Small intestine (tissue), 7 donors: ENCODE data around the gene ZNF594. TPM values are rescaled to one million over a fixed set of nuclear protein-coding genes. Genes with fewer than 3 reads are reported as not detected.
"Not testable (repeated sequence)": the region's sequence is repeated elsewhere in the genome, so short reads cannot be mapped to it uniquely, and the experiment has no call there.

Experiments used
- DNase-seq, 2 donors: peaks; one replicate each; pipeline versions ENCODE4 v3.0.0 to v3.0.0-alpha.2; 2013
- FAIRE-seq: peaks from 2 replicates; lab custom pipeline; 2012; peaks lifted over from hg19 to GRCh38; lab: Jason Lieb, UNC
- H3K27ac ChIP-seq, 3 donors: one replicate each; pipeline ENCODE4 v1.5.1; 2013; ENCODE audit warnings: low read length in 2 of 3, mild to moderate bottlenecking in 2 of 3, control low read depth in 1 of 3, inconsistent platforms in 1 of 3, low read depth in 1 of 3, moderate library complexity in 1 of 3
- H3K27me3 ChIP-seq, 3 donors: one replicate each; pipeline ENCODE4 v1.6.1; 2013; ENCODE audit warnings: low read length in 3 of 3, inconsistent platforms in 1 of 3; ENCODE audit not compliant: control insufficient read depth in 3 of 3, insufficient read depth in 3 of 3
- H3K36me3 ChIP-seq, 3 donors: one replicate each; pipeline ENCODE4 v1.6.1; 2013; ENCODE audit warnings: low read length in 3 of 3, inconsistent platforms in 1 of 3, low read depth in 1 of 3, mild to moderate bottlenecking in 1 of 3, moderate library complexity in 1 of 3; ENCODE audit not compliant: control insufficient read depth in 3 of 3, insufficient read depth in 2 of 3
- H3K4me1 ChIP-seq, 3 donors: one replicate each; pipeline ENCODE4 v1.6.1; 2013; ENCODE audit warnings: low read length in 2 of 3, inconsistent platforms in 1 of 3, low read depth in 1 of 3, mild to moderate bottlenecking in 1 of 3, moderate library complexity in 1 of 3; ENCODE audit not compliant: control insufficient read depth in 3 of 3, insufficient read depth in 2 of 3
- H3K4me3 ChIP-seq, 3 donors: one replicate each; pipeline ENCODE4 v1.5.1; 2013; ENCODE audit warnings: low read length in 3 of 3, control low read depth in 1 of 3, inconsistent platforms in 1 of 3, low read depth in 1 of 3, mild to moderate bottlenecking in 1 of 3, moderate library complexity in 1 of 3
- H3K9me3 ChIP-seq, 2 donors: one replicate each; pipeline ENCODE4 v1.6.1; 2013; ENCODE audit warnings: low read depth in 1 of 2, low read length in 1 of 2; ENCODE audit not compliant: control insufficient read depth in 2 of 2, insufficient read depth in 1 of 2
- WGBS, 3 donors: extraction: QIAGEN DNeasy Blood & Tissue Kit; methylation state at CpG; one replicate each; pipeline ENCODE4 v1.1.7; 2013; 5-methylcytosine and 5-hydroxymethylcytosine counted together
- polyA plus RNA-seq, 4 donors: library from polyadenylated mRNA; stranded (reverse) in 3 of 4; unstranded in 1 of 4; fragments of 200-250 nt in 3 of 4; fragments of 120-200 nt in 1 of 4; gene quantifications; one replicate each; pipeline versions ENCODE4 v1.2.1 to v1.2.3, GENCODE V29; 2013
- donor health status: healthy with polysubstance abuse.
- donor health status: control.
- donor health status: control.
- donor health status: Bipolar disorder and iron deficiency.
- donor health status: healthy.

Gene ZNF594
- polyA plus RNA-seq, 4 donors, result 0.22 to 14.0 (median 0.94) TPM

DNA sequence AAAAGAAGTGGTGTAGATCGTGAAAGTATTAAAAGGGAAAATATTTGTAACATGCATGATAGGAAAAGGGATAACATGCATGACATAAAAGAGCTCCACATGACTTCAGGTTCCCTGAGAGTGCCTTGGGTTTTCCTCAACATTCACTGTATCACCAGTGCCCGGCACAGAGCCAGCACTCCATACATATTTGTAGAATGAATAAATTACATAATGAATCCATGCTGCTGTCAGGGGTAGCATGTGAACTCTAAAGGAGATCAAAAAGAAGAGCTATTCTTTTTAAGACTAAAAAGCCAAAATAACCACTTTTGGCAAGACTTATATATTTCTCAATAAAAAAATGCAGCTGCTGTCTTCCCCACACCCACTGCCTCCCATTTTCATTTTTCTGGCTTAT, 2.7 kb upstream of the ZNF594 start:
- Histone ChIP-seq H3K27me3 (no peaks in the 10 kb centered on the region), H3K4me3 (no peak overlapping the region), H3K36me3 (peaks cover 0 to 8% (median 0%) of the 10 kb centered on the region in 3 donors), H3K9me3 (peaks cover 0 to 8% of the 10 kb centered on the region in 2 donors), H3K27ac (no peak overlapping the region), H3K4me1 (peaks cover 0 to 5% (median 4%) of the 10 kb centered on the region in 3 donors)
- no peak for FAIRE-seq
- no peak for DNase-seq
- WGBS, 3 donors, result 87 to 98% (median 87%) methylated on average over 2 of the region's 2 CpGs

DNA sequence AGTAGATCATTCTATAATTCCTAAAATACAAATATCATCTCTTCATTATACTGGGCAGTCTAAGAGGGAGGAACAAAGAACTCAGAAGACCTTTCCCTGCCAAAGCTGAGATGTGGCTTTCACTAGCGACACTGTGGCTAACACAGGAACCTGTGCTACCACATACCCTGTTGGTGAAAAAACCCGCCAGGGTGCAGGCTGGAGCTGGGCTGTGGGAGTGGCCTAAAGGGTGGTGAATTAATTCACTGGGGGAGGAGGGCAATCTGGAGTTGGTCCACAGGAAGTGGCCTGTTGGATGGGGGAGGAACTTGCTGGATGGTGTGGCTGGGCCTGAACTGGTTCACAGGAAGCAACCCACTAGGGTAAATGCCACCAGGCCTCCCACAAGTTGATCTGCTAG, 7.4 kb downstream of the ZNF594 start:
- WGBS, 3 donors, result 91 to 97% (median 95%) methylated on average over 2 of the region's 2 CpGs
- no peak overlapping the region for H3K27ac ChIP-seq
- H3K4me1 ChIP-seq, result no peaks in the 10 kb centered on the region
- peaks cover 9 to 82% of the 10 kb centered on the region in 2 donors for H3K9me3 ChIP-seq
- FAIRE-seq, result no peak
- no peak overlapping the region for H3K4me3 ChIP-seq
- H3K36me3 ChIP-seq, result peaks cover 0 to 17% (median 2%) of the 10 kb centered on the region in 3 donors
- DNase-seq, result no peak
- no peaks in the 10 kb centered on the region for H3K27me3 ChIP-seq

DNA sequence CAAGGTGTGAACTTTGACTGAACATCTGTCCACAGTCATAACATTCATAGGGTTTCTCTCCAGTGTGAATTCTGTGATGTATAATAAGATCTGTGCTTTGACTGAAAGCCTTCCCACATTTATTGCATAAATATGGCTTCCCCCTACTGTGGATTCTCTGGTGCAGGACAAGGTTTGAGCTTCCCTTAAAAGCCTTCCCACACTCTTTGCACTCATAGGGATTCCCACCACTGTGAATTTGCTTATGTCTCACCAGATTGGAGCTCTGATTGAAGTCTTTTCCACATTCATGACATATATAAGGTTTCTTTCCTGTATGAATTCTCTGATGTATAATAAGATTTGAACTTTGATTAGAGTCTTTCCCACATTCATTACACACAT, 8.3 kb downstream of the ZNF594 start:
- Histone ChIP-seq H3K4me3 (no peak overlapping the region), H3K27me3 (no peaks in the 10 kb centered on the region), H3K27ac (no peak overlapping the region), H3K4me1 (no peaks in the 10 kb centered on the region), H3K36me3 (peaks cover 0 to 18% (median 2%) of the 10 kb centered on the region in 3 donors), H3K9me3 (peaks cover 12 to 82% of the 10 kb centered on the region in 2 donors)
- no peak for FAIRE-seq
- DNase-seq, result no peak

DNA sequence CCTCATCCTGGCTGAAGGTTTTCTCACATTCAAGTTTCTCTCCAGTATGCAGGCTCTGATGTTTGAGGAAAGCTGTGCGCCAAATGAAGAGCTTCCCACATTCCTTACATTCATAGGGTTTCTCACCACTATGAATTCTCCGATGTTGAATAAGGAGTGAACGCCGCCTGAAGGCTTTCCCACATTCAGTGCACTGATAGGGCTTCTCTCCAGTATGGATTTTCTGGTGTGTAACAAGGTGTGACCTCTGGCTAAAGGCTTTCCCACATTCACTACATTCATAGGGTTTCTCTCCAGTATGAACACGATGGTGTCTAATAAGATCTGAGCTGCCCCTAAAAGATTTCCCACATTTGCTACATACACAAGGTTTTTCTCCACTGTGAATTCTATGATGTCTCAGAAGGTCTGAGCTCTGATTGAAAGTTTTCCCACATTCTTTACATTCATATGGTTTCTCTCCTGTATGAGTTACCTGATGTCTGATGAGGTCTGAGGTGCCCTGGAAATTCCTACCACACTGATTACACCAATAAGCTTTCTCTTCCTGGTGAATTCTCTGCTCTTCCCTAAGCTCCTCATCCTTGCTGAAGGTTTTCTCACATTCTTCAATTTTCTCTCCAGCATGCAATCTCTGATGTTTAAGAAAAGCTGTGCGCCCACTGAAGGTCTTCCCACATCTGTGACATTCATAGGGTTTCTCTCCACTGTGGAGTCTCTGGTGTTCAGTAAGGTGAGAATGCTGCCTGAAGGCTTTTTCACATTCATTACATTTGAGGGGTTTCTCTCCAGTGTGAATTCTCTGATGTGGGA, 8.9 kb downstream of the ZNF594 start:
- Histone ChIP-seq H3K36me3 (peaks cover 0 to 16% (median 2%) of the 10 kb centered on the region in 3 donors), H3K4me1 (no peaks in the 10 kb centered on the region), H3K4me3 (no peak overlapping the region), H3K9me3 (peaks cover 12 to 81% of the 10 kb centered on the region in 2 donors), H3K27ac (no peak overlapping the region), H3K27me3 (no peaks in the 10 kb centered on the region)
- DNase-seq (no peak), FAIRE-seq (no peak)
- 97 to 100% (median 98%) methylated on average over 6 of the region's 6 CpGs for WGBS, 3 donors

DNA sequence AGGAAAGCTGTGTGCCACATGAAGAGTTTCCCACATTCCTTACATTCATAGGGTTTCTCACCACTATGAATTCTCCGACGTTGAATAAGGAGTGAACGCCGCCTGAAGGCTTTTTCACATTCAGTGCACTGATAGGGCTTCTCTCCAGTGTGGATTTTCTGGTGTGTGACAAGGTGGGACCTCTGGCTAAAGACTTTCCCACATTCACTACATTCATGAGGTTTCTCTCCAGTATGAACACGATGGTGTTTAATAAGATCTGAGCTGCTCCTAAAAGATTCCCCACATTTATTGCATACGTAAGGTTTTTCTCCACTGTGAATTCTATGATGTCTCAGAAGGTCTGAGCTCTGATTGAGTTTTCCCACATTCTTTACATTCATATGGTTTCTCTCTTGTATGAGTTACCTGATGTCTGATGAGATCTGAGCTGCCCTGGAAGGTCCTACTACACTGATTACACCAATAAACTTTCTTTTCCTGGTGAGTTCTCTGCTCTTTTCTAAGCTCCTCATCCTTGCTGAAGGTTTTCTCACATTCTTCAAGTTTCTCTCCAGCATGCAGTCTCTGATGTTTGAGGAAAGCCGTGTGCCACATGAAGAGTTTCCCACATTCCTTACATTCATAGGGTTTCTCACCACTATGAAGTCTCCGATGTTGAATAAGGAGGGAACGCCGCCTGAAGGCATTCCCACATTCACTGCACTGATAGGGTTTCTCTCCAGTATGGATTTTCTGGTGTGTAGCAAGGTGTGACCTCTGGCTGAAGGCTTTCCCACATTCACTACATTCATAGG, 10.0 kb downstream of the ZNF594 start:
- no peaks in the 10 kb centered on the region for H3K27me3 ChIP-seq
- FAIRE-seq (no peak), DNase-seq (no peak)
- no peak overlapping the region for H3K27ac ChIP-seq
- WGBS, 3 donors, result 95 to 97% (median 96%) methylated on average over 10 of the region's 10 CpGs
- no peak overlapping the region for H3K4me3 ChIP-seq
- no peaks in the 10 kb centered on the region for H3K4me1 ChIP-seq
- peaks cover 12 to 76% of the 10 kb centered on the region in 2 donors for H3K9me3 ChIP-seq
- peaks cover 0 to 20% (median 2%) of the 10 kb centered on the region in 3 donors for H3K36me3 ChIP-seq

DNA sequence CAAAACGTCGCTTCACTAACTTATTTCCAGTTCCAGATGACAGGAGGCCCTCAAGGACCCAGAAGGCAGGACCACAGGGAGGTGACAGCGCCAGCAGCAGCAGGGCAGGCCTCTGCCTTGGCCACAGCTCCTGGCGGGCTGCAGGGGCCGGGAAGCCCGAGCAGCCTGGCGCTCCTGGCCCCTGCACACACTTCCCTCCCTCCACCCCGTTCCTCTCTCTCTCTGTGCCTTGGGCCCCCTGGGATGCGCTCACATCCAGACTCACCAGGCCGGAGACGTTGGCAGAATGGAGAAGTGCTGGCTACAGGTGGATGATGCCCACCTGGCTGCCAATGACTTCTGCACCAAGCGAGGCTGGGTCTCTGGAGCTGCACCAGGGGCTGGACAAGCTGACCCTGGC, 12.7 kb downstream of the ZNF594 start:
- 95 to 98% (median 98%) methylated on average over 7 to 12 of the region's 12 CpGs for WGBS, 3 donors

DNA sequence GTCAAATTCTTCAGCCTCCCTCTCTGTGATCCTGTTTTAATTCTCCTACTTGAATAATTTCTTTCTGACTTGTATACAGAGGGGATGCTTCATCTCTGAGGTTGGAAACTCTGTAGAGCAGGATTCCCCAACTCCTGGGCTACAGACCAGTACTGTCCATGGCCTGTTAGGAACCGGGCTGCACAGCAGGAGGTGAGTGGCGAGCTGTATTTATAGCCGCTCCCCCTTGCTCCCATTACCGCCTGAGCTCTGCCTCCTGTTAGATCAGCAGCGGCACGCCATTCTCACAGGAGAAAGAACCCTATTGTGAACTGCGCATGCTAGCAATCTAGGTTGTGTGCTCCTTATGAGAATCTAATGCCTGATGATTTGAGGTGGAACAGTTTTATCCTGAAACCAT, 16.6 kb downstream of the ZNF594 start:
- H3K9me3 ChIP-seq, result peaks cover 3 to 37% of the 10 kb centered on the region in 2 donors

More for the DNA sequence above, 12.7 kb downstream of the ZNF594 start:
- no peaks in the 10 kb centered on the region for H3K27me3 ChIP-seq
- no peak overlapping the region for H3K27ac ChIP-seq
- no peaks in the 10 kb centered on the region for H3K4me1 ChIP-seq
- H3K4me3 ChIP-seq, result no peak overlapping the region
- peaks cover 0 to 17% (median 2%) of the 10 kb centered on the region in 3 donors for H3K36me3 ChIP-seq
- no peak for DNase-seq
- peaks cover 12 to 68% of the 10 kb centered on the region in 2 donors for H3K9me3 ChIP-seq
- FAIRE-seq, result no peak

DNA sequence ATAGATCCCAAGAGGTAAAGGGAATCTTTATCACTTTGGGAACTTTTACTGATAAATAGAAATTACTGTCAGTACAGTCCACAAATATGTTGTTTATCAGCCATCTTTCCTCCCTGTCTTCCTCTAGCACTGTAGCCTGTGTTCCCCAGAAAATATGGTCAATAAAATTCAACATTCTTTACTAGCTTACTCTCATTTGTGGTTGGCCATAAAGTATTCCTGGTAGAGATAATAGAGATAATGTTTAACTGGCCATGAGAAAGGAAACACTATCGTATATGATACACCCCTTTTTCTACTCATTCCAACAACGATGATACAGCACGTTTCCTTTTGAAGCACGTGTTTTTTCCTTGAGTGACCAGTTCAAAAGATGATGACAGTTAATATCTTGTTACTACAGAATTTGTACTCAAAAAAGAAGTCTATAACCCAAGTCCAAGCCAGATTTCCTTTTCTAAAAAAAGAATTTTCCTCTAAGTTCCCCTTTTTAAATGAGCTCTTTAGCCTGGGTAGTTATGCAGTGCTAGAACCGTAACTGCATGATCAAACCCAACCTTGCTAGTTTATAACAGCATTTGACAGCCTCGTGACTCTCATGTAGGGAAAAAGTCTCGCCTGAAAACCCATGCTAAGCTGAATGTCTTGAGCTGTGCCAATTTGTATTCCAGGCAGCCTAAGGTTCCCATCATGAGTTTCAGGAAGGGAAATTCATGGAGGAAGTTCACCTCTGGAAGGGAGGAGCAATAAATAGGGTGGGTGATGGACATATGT, 25.7 kb downstream of the ZNF594 start:
- peak; percentile 47 for FAIRE-seq
- H3K27ac ChIP-seq, DNase-seq: not testable (repeated sequence)

More for the DNA sequence above, 16.6 kb downstream of the ZNF594 start:
- not testable (repeated sequence) for DNase-seq, H3K27me3 ChIP-seq, H3K27ac ChIP-seq, H3K4me1 ChIP-seq, H3K4me3 ChIP-seq, FAIRE-seq
- peaks cover 0 to 17% (median 0%) of the 10 kb centered on the region in 3 donors for H3K36me3 ChIP-seq
- 90 to 92% (median 91%) methylated on average over 7 of the region's 7 CpGs for WGBS, 3 donors

More for the DNA sequence above, 25.7 kb downstream of the ZNF594 start:
- not testable (repeated sequence) for H3K36me3 ChIP-seq, H3K4me1 ChIP-seq, H3K9me3 ChIP-seq, H3K27me3 ChIP-seq, H3K4me3 ChIP-seq
- WGBS, 3 donors, result 53 to 62% (median 58%) methylated on average over 4 to 5 of the region's 7 CpGs
